NCI-H2029 treated with DMSO at 0.1 percent for 48 hours (cell line): Measurements from ENCODE around the gene MBNL3.
A peak's percentile ranks its signal among the peaks of the same experiment; 100 is the strongest.

Source experiments
- DNase-seq: peaks from one replicate; lab custom pipeline; 2025; lab: John Stamatoyannopoulos, UW

MBNL3 gene

GRCh38 chrX:132414404-132414803 lies 74.4 kb downstream of the MBNL3 start:
- DNase-seq, result no peak

- DNase-seq, result no peak
These were observed 75.4 kb downstream of the MBNL3 start for GRCh38 chrX:132413459-132413858.

GRCh38 chrX:132412208-132412607 lies 76.6 kb downstream of the MBNL3 start:
- no peak for DNase-seq

- DNase-seq, result no peak
These were observed 77.4 kb downstream of the MBNL3 start for GRCh38 chrX:132411310-132411977.

- DNase-seq, result no peak
These were observed 78.9 kb downstream of the MBNL3 start for GRCh38 chrX:132409780-132410556.

- DNase-seq, result no peak
These were observed 81.1 kb downstream of the MBNL3 start for GRCh38 chrX:132407691-132408090.

- DNase-seq, result no peak
These were observed 82.7 kb downstream of the MBNL3 start for GRCh38 chrX:132406106-132406505.

- no peak for DNase-seq
These were observed 84.6 kb downstream of the MBNL3 start for GRCh38 chrX:132404266-132404665.

- DNase-seq, result peak; percentile 36
These were observed 86.9 kb downstream of the MBNL3 start for GRCh38 chrX:132401935-132402334.

GRCh38 chrX:132400706-132401105 lies 88.1 kb downstream of the MBNL3 start:
- DNase-seq, result no peak

GRCh38 chrX:132395645-132396044 lies 93.2 kb downstream of the MBNL3 start:
- no peak for DNase-seq

GRCh38 chrX:132395026-132395425 lies 93.8 kb downstream of the MBNL3 start:
- DNase-seq, result no peak

- no peak for DNase-seq
These were observed 94.2 kb downstream of the MBNL3 start for GRCh38 chrX:132394591-132394990.

- DNase-seq, result peak; percentile 1
These were observed 94.8 kb downstream of the MBNL3 start for GRCh38 chrX:132393992-132394391.

GRCh38 chrX:132393485-132393884 lies 95.4 kb downstream of the MBNL3 start:
- DNase-seq, result no peak

- DNase-seq, result no peak
These were observed 95.8 kb downstream of the MBNL3 start for GRCh38 chrX:132393085-132393484.

GRCh38 chrX:132390792-132391191 lies 98.0 kb downstream of the MBNL3 start:
- DNase-seq, result no peak

- no peak for DNase-seq
These were observed 99.4 kb downstream of the MBNL3 start for GRCh38 chrX:132389480-132389879.

GRCh38 chrX:132388371-132388770 lies 100.5 kb downstream of the MBNL3 start:
- no peak for DNase-seq

- DNase-seq, result no peak
These were observed 104.5 kb downstream of the MBNL3 start for GRCh38 chrX:132384301-132384700.

- DNase-seq, result no peak
These were observed 106.8 kb downstream of the MBNL3 start for GRCh38 chrX:132382068-132382467.

- DNase-seq, result no peak
These were observed 110.6 kb downstream of the MBNL3 start for GRCh38 chrX:132378281-132378680.

GRCh38 chrX:132375941-132376340 lies 112.9 kb downstream of the MBNL3 start:
- DNase-seq, result no peak

- DNase-seq, result no peak
These were observed 115.2 kb downstream of the MBNL3 start for GRCh38 chrX:132373610-132374009.
